Ishikawa (cell line): ENCODE measurements around the gene NUP205.
A peak's percentile ranks its signal among the peaks of the same experiment; 100 is the strongest.

Source experiments
- CEBPB ChIP-seq: IDR thresholded peaks from 2 replicates; pipeline ENCODE4 v1.6.1; 2012
- CREB1 ChIP-seq: IDR thresholded peaks from 2 replicates; pipeline ENCODE4 v1.6.1; 2012; ENCODE audit warnings: low read depth
- EGR1 ChIP-seq: IDR thresholded peaks from 2 replicates; pipeline ENCODE4 v1.6.1; 2012
- EP300 ChIP-seq: IDR thresholded peaks from 2 replicates; pipeline ENCODE4 v1.6.1; 2012; ENCODE audit warnings: borderline replicate concordance
- FOXM1 ChIP-seq: IDR thresholded peaks from 2 replicates; pipeline ENCODE4 v1.6.1; 2012; ENCODE audit warnings: low read depth, borderline replicate concordance
- MAX ChIP-seq: IDR thresholded peaks from 2 replicates; pipeline ENCODE4 v1.6.1; 2012
- NFIC ChIP-seq: IDR thresholded peaks from 2 replicates; pipeline ENCODE4 v1.6.1; 2012
- RAD21 ChIP-seq: IDR thresholded peaks from 2 replicates; pipeline ENCODE4 v1.6.1; 2012; ENCODE audit warnings: low read depth
- REST ChIP-seq: IDR thresholded peaks from 2 replicates; pipeline ENCODE4 v1.6.1; 2012; ENCODE audit warnings: low read depth, mild to moderate bottlenecking
- TAF1 ChIP-seq: IDR thresholded peaks from 2 replicates; pipeline ENCODE4 v1.6.1; 2012; ENCODE audit warnings: low read depth, mild to moderate bottlenecking
- TCF12 ChIP-seq: IDR thresholded peaks from 2 replicates; pipeline ENCODE4 v1.6.1; 2012; ENCODE audit warnings: low read depth
- TEAD4 ChIP-seq: IDR thresholded peaks from 2 replicates; pipeline ENCODE4 v1.6.1; 2012
- YY1 ChIP-seq: IDR thresholded peaks from 2 replicates; pipeline ENCODE4 v1.6.1; 2012; ENCODE audit warnings: low read depth
- ZBTB7A ChIP-seq: IDR thresholded peaks from 2 replicates; pipeline ENCODE4 v1.6.1; 2012; ENCODE audit warnings: low read depth
- TF ChIP-seq, protein P1 (sequence below): IDR thresholded peaks from 2 replicates; pipeline ENCODE4 v1.6.1; 2012

NUP205 gene

GRCh38 chr7:135620447-135620846, 62.7 kb downstream of the NUP205 start:
- no peak for TF ChIP-seq ZBTB7A
- no peak for TF ChIP-seq RAD21
- no peak for TF ChIP-seq TCF12
- TF ChIP-seq FOXM1 = no peak
- TF ChIP-seq EP300 = no peak
- TF ChIP-seq TEAD4 = no peak
- no peak for TF ChIP-seq CREB1
- no peak for TF ChIP-seq CEBPB
- no peak for TF ChIP-seq EGR1
- no peak for TF ChIP-seq NFIC

- TF ChIP-seq TEAD4 = no peak
- TF ChIP-seq RAD21 = peak; percentile 36; the same call in 1 of the 2 replicates
These were observed 63.5 kb downstream of the NUP205 start for GRCh38 chr7:135620980-135621850.

- TF ChIP-seq EP300 (no peak), NFIC (no peak), CREB1 (no peak), MAX (no peak), TAF1 (no peak), EGR1 (no peak), ZBTB7A (no peak), TCF12 (no peak), REST (no peak), CEBPB (no peak), YY1 (no peak), TEAD4 (no peak)
- TF ChIP-seq, protein P1, sequence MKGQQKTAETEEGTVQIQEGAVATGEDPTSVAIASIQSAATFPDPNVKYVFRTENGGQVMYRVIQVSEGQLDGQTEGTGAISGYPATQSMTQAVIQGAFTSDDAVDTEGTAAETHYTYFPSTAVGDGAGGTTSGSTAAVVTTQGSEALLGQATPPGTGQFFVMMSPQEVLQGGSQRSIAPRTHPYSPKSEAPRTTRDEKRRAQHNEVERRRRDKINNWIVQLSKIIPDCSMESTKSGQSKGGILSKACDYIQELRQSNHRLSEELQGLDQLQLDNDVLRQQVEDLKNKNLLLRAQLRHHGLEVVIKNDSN = no peak
These were observed 76.6 kb downstream of the NUP205 start for GRCh38 chr7:135634191-135634878.

- no peak for TF ChIP-seq REST
- TF ChIP-seq TEAD4 = no peak
- no peak for TF ChIP-seq MAX
- no peak for TF ChIP-seq EGR1
- TF ChIP-seq ZBTB7A = no peak
- TF ChIP-seq TCF12 = no peak
- TF ChIP-seq EP300 = no peak
- TF ChIP-seq CREB1 = no peak
- TF ChIP-seq RAD21 = no peak
- TF ChIP-seq FOXM1 = no peak
- TF ChIP-seq, protein P1 = no peak
- TF ChIP-seq TAF1 = no peak
- TF ChIP-seq NFIC = no peak
- no peak for TF ChIP-seq YY1
- no peak for TF ChIP-seq CEBPB
These were observed 86.4 kb downstream of the NUP205 start for GRCh38 chr7:135644154-135644553.

- no peak for TF ChIP-seq NFIC
- TF ChIP-seq EGR1 = no peak
- TF ChIP-seq FOXM1 = no peak
- no peak for TF ChIP-seq REST
- TF ChIP-seq CREB1 = no peak
- TF ChIP-seq TCF12 = no peak
- TF ChIP-seq TAF1 = no peak
- TF ChIP-seq TEAD4 = no peak
- TF ChIP-seq CEBPB = no peak
- TF ChIP-seq YY1 = no peak
- no peak for TF ChIP-seq RAD21
- TF ChIP-seq EP300 = no peak
These were observed 87.0 kb downstream of the NUP205 start for GRCh38 chr7:135644729-135645128.
